T-helper 1 cell (primary cell): ENCODE data around the gene ZNF562.

Experiments used
- DNase-seq, 5 donors: peaks; one replicate each; pipeline ENCODE4 v3.0.0-alpha.2; 2012 to 2020

ZNF562 gene

GRCh38 chr19:9641810-9642209 is 33.1 kb downstream of the ZNF562 start:
- DNase-seq: no peak

DNA sequence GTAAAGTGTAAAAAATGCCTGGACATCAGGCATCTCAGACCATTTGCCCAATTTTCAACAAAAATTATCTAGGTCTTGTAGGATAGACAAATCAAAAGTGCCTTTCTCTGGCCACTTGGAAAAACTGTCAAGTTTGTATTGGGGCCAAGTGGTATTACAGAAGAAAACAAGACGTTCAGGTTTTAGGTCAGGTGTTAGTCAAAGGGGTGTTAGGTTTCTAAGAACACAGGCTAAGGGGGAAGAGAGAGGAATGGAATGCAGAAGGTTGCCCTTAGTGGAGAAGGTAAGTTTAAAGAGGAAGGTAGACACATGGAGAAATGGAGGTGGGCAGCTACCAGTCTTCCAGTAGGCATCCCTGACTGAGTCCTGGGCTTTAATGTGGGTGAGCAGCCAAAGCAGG is 33.9 kb downstream of the ZNF562 start:
- no peak for DNase-seq

- DNase-seq: no peak
These were observed 38.9 kb downstream of the ZNF562 start for GRCh38 chr19:9636018-9636417.

- DNase-seq: no peak
These were observed 47.0 kb downstream of the ZNF562 start for GRCh38 chr19:9627856-9628255.

DNA sequence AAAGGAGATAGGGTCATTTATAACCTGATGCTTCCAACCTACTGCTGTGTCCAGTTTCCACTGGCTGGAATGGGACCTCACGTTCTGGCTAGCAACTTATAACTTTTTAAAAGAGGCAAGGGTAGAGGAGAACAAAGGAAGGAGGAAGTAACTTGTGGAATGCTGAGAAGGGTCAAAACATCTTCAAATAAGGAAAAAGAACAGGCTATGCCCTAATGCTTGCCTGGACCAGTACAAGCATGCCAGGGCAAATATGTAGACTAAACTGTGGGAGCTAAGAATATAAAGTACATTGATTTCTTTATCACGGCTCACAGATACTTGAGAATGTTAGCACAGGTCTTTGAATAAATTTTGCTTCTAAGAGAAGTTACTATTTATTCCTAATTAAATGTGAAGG is 52.4 kb downstream of the ZNF562 start:
- DNase-seq: no peak

GRCh38 chr19:9621156-9622037 is 53.5 kb downstream of the ZNF562 start, which contains the start of gene ZNF561:
Gene ZNF561, minus strand, starts transcription at chr19:9621232. Its CDS starts 1,776 bp downstream, at chr19:9619456.
- peak; percentile 73 to 90 (median 85) for DNase-seq

- no peak for DNase-seq
These were observed 54.1 kb downstream of the ZNF562 start for GRCh38 chr19:9620842-9621155.

DNA sequence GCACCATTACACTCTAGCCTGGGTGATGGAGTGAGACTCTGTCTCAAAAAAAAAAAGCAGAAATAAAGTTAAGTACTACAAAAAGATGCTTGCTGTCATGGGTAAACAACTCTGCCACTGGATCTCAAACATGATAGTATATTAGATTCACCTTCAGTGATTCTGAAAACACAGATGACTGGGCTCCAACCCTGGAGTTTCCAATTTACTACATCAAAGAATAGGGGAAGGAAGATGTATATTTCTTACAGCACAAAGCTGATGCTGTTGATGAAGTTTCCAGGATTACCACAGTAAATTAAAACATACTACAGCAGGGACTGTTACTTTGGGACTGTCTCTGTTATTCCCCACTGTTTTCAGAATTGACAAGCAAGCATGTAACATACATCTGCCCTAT is 59.1 kb downstream of the ZNF562 start:
- no peak for DNase-seq

DNA sequence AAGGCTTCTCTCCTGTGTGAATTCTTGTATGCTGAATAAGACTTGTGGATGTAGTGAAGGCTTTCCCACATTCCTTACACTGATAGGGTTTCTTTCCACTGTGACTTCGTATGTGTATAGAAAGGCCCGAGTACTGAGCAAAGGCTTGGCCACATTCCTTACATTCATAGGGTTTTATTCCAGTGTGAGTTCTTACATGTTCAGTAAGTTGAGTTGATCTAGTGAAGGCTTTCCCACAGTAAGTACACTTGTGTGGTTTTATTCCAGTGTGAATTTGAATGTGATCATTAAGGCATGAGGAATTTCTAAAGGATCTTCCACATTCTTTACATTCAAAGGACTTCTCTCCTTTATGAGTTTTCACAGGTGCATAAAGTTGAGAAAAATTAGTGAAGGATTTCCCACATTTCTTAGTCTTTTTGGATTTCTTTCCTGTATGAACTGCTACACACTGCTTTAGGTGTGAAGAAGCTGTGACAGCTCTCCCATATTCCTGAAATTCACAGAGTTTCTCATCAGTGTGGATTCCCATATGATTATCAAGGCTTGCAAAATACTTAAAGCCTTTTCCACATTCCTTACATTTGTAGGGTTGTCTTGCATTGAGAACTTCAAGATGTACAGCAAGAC is 64.3 kb downstream of the ZNF562 start:
- DNase-seq: no peak

- DNase-seq: no peak
These were observed 66.0 kb downstream of the ZNF562 start for GRCh38 chr19:9608912-9609311.

DNA sequence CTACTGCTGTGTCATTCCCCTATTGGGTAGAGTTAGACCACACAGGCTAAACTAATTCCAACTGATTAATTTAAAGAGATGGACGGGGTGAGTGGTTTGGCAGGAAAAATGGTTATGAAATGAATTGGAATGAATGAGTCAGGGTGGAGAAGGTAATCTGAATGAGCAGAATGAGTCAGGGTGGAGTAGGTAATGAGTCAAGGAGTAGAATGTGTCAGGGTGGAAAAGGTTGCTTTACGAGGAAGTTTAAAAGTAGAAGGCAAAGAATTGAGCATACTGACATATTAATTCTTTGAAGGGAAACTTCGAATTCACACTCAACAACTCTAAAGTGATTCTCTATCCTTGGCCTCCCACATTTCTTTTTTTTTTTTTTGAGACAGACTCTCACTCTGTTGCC is 77.9 kb downstream of the ZNF562 start:
- no peak for DNase-seq
